NCI-H748 (cell line): ENCODE data around the gene HPX.
A peak's percentile ranks its signal among the peaks of the same experiment; 100 is the strongest.

Source experiments
- DNase-seq: peaks from one replicate; lab custom pipeline; 2025; ENCODE audit not compliant: unreplicated experiment; lab: John Stamatoyannopoulos, UW

The HPX gene

DNA sequence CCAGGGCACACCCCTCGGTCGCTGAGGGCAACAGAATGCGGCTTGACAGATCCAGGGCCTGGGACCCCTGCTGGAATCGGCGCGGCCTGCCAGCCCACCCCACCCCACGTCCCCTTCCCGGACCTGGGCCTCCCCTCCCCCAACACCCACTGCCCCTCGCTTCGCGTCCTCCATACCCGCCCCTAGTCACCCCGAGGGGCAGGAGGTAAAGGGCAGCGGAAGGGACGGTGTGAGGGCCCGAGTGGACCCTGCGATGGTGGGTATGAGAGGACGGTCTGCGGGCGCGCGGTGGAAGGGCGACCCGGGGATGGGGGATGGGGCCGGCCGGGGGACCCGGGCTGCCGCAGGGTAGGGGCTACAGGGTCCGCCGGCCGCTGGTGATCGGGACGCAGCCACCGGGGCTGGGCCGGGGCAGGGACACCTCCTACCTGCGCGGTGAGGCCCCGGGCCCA, 22.2 kb downstream of the HPX start:
- peak; percentile 43 for DNase-seq

DNA sequence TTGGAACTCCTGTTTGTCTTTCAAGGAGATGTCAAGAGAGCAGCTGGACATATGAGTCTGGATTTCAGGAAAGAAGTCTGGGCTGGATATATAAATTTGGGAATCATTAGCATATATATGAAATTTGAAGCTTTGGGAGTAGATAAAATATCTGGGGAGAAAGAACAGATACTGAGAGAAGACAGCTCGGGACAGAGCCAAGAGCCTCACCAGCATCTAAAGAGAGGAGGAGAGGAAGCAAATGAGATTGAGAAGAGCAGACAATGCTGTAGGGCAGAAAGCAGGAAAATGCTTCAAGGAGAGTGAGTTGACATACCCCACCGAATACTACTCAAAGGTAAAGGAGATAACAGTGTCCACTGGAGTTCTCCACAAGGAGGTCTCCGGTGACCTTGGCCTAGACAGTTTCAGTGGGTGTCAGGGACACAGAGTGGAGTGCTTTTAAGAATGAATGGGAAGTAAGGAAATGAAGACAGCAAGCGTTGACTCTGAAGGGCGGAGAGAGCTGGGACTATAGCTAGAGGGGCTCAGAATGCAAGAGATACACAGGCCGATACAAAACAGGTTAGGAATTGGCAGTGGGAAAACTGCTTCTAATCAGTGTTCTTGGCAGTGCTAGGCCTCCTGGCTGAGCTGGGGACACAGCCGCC, 22.8 kb downstream of the HPX start:
- no peak for DNase-seq

DNA sequence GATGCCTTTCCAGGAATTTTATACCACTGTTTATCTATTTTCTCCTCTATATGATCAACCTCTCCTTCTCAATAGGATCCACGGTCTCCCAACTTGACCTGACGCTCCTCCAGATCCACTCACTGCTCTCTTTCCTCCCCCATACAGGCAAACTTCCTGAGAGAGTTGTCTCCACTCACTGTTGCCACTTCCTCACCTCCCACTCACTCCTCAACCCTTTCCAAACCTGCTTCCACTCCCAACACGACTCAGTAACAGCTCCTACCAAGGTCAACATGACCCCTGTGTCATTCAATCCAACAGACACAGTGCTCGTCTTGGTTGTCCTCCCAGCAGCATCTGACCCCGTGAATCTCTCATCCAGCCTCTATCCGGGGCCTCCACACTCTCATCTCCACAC, 25.0 kb downstream of the HPX start:
- no peak for DNase-seq

DNA sequence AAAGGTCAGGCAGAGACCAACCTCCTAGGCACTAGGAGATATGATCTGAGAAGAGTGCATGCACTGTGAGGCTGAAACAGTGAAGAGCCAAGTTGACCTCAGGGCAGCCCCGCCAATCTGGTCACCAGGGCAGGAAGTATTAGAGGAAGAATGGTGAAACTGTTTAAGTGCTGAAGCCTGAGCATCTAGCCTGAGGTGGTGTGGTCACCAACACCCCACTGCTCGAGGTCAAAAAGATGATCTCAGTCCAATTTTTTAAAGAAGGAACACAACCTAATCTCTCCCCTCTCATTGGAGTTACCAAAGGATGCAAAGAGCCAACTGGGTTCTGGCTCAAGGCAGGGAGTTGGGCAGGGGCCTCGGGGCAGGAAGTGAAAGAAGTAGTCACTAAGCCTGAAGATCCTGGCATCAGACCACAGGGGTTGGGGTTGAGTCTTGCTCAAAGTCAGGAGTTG, 25.9 kb downstream of the HPX start:
- no peak for DNase-seq

DNA sequence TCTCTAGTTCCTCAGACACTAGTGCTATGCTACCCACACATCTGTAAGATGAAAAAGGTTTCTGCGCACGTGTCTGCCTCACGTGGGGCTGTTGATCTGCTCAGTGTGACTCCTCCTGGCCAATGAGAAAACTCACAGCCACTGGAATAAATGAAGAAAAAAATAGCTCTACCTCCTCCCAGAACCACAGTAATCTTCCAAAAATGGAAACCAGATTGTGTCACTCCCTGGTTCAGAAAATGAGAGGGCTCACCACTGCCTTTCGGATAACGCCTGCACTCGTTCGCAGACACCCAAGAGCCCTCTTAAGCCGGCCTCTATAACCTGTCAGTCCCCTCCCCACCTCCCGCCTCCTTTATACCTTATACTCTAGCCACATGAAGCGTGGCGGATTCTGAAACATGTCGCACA, 27.0 kb downstream of the HPX start:
- DNase-seq = no peak

DNA sequence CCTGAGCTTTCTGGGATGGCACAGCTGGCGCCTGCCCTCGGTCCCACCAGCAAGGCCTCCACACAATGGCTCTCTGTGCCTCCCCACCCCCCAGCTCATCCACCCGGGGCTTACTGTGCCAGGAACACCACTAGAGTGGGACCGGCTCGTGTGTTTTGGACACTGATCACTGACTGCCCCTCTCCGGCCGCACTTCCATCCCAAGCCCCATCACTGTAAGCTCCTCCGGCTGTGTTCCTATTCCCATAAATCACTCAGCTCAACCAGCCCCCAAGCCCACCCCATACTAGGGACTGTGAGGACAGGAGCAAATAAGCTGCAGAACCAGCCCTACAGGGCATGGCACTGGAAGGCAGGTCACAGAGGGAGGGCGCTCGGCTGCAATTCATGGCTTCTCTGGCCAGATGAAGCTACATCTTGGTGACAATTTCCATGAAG, 29.2 kb downstream of the HPX start:
- DNase-seq = no peak

DNA sequence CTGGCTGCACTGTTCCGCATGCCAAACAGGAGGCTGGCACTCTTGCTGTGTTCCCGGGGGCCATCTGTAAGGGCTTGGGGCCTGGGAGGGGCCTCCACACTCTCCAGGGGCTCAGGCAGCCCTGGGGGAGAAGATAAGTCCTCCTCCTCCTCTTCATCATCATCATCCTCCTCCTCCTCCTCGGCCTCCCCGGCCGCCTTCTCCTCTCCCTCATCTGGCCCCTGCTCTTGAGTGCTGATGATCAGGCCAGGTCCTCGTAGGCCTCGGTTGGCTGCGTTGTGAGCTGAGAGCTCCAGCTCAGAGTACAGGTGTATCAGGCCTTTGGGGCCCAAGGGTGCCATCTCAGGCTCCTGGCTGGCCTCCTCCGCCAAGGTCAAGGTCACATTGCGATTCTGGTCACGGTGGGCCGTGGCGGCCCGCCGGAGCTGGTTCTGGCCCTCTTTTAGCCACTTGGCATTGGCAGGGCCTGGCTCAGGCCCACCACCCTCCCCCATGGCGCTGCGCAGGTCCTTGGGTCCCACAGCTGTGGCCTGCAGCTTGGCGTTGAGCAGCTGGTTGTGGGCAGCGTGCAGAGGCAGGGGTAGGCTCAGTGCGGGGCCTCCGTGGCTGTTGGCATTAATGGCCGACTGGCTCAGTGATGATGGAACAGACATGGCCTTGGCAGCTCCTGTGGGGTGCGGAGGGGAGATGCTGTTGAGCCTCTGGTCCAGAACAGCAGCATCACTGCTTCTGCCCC, 29.9 kb downstream of the HPX start:
- DNase-seq = no peak

DNA sequence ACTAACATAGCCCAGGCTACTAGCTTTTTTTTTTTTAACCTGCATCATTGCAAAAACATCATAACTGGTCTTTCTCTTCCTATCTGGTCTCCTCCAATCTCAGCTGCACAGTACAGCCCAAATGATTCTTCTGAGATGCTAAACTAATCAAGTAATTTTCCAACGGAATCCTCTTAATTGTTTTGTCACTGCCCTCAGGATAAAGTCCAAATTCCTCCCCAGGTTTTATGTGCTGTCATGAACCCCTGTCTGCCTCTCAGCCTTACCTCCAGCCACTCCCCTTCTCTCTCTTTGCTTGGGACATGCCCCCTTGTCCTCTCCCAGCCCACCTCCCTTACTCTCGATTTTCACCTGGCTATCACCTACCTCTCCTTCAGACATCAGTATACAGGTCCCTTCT, 34.4 kb downstream of the HPX start:
- no peak for DNase-seq

DNA sequence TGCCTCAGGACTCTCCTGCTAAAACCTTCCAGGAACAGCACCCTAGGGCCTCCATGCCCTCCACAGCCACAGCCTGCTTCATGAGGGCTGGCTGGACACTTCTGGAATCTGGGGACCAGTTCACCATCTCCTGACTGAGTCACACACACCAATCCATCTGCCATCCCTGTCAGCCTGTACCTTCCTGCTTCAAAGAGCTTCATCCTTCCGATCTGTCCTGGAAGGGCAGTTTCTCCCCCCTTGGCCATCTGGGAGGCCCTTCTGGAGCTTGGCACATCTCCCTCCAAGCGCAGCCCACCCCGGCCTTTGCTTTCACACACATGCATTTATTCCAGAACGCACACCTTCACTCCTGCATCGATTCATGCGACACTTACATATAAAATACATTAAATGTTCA, 34.9 kb downstream of the HPX start:
- no peak for DNase-seq

DNA sequence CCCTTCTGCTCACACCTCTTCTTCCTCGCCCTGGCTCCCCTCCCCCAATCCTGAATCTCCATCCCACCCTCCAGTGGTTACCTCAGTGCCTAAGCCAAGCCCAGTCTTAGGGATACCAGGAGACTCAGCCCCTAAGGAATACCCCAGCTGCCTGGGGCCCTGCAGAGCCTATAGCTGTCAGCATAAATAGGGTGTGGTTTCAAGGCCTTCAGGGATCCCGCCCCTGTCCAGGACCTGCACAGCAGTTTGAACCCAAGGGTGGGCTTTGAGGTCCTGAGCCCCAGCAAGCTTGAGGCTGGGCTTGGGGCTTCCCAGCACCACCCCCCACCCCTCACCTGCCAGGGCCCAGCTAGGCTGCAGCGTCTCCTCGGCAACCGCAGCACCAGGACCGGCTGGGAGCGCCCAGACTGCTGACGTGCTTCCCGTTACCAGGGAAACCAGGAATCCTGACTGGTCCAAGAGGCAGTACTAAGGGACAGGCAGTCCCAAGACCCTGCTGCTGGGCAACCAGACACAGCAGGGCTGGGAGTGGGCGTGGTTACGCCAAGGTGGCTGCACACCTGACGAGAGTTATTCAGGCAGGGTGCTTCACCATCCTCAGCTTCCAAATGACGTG, 35.6 kb downstream of the HPX start:
- DNase-seq = peak; percentile 98

DNA sequence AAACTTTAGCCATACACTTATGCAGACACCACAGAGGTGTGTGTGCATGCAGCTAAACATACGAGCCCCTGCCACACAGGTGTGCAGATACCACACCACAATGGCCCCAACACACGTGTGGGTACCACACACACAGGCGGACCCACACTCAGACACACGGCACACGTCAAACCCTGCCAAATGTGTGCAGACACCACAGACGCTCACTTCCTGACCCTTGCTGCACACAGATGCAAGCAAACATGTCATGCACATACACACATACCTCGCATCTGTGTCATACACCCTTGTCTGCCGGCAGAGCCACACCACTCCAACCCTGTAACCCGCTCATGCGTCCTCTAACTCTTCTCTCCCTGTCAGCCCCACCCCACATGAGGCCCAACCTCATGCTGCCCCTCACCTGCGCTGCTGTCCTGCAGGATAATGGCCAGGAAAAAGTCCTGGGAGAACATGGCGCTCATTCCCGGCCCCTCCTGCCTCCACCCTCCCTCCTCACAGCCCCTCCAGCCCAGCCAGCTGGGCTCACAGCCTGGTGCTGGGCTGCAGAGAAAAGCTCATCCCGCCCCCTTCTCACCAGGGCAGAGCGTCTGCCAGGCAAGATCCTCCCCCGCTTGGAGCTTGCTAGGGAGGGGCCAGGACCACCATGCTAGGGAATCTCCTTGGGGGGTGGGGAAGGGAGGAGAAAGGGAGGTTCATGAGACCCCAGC, 36.3 kb downstream of the HPX start:
- DNase-seq = peak; percentile 28

DNA sequence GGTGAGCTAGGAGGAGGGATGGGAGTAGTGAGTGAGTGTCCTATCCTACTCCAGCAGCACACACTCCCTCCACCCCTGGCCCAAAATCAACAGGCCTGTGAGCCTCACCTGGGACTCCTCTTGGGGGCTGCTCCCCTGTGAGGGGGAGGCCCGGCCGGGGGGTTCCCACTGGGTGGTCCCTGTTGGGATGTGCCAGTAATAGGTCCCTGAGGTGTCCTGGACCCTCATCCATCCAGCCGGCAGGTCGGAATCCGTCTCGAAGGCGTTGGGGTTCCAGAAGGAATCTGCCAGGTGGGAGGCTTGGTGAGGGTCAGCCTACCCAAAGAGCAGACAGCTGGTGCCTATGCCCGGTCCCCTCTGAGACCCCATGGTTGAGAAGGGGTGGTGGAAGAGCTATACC, 37.2 kb downstream of the HPX start:
- DNase-seq = no peak

DNA sequence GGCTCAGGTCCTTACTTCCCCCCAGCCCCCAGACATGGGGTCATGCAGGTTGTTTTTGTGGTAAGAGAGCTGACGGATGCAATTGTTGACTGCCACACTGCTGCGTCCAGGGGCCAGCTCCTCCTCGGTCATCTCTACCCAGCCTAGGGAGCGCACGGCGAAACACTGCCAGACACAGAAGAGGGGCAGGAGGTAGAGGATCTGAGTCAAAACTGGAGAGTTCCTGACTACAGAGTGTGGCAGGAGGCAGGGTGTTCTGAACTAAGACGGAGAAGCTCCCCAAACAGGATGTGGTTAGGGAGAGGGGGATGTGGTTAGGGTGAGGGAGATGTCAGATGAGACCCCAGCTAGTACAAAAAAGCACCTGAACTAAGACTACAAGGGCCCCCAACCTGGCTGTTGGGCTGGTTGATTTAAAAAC, 38.2 kb downstream of the HPX start:
- DNase-seq = no peak

DNA sequence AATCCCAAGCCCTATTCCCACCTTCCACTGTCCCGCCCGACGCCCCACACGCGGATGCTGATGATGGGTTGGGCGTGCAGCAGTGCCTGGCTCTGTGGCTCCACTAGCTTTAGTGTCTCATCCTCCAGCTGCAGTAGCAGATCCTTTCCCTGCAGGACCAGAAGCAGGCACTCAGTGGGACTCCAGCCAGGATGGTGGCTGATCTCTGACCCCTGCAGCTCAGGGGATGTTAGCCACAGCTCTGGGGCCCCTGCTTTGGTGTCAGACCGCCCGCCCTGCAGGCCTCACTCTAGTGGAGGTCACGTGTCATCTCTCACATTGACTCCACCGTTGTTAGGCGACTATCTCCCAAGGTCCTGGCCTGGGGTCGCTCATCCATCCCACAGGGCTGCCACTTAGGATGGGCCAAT, 38.7 kb downstream of the HPX start:
- no peak for DNase-seq

DNA sequence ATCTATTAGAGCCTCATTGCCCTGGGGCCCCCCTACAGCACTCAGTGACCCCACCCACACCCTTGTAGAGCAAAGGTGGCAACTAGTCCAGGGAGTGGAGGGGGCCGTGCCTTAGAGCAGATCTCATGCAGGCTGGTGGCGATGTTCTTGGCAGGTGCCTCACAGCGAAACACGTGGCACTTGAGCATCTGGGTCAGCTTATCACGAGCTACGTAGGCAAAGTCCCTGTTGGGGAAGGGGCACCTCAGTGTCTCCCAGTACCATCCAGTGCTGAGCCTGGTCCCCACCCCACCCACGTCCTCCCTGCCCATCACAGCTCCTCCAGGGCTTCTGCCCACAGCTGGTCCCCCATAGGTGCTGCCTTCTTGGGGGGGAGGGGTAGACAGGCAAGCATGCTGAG, 39.3 kb downstream of the HPX start:
- DNase-seq = no peak

DNA sequence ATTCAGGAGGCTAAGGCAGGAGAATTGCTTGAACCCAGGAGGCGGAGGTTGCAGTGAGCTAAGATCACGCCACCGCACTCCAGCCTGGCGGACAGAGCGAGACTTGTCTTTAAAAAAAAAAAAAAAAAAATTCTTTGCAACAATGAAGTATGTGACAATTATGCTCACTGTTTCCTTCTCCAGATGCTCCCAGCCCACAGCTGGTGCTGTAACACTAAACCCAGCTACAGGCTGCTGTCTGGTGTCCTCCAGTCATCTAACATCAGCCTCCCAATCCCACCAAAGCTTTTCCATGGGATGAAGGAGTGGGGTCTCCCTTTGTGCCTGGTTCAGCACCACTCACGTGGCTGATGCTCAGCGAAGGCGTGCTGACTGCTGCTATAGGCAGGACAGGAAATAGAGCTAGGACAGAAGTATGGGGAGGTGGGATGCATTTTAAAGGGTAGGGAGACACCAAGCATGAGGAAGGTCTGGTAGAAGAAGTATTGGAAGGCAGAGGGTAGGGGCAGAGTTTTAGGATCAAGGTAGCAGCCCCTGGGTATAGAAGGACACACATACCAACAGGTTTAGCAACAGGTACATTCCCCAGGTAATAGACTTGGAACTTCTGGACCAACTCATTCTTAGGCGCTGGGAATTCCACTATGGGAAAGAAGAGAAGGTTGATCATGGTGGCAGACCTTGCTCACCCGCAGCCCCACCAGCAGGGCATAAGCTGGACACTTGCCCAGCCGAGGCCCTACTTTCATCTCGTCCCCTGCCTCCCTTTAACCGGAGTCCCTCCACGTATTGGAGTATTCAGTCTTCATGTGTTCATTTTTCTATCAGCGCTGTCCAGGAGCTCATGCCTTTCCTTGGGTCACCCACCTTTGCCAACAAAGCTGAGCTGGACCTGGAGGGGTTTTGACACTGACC, 40.1 kb downstream of the HPX start:
- no peak for DNase-seq

DNA sequence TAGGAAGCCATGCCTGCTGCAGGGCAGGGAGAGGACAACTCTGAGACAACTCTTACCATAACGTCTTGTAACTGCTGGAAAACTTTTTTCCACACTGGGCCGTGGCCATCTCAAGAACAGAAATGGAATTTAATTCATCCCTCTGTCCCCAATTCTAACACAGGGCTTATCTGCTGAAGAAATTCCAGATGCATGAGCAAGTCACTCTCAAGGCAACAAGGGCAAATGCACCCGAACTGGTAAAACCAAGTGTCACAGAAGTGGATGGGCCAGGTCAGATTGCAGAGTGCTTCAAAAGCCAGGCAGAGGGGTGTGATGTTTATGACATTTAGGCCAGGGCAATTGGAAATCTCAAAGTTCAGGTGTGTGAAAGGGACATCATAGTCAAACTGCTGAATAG, 43.2 kb downstream of the HPX start:
- no peak for DNase-seq

DNA sequence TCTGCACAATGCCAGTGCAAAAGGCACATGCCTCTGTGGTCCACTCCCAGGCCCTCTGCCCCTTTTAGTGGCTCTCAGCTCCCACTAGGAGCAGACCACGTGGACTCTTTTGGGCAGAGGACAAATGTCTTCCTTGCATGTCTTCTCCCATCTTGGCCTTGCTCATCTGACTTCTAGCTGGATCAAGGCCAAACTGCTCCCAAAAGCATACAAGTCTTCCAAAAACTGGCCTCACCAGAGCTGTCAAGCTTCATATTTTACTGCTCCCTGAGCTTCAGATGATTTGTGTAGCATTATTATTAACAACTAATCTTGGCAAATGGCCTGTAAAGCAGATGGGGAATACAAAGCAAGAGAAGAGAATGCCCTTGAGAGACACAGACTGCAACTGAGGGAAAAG, 43.6 kb downstream of the HPX start:
- DNase-seq = no peak

DNA sequence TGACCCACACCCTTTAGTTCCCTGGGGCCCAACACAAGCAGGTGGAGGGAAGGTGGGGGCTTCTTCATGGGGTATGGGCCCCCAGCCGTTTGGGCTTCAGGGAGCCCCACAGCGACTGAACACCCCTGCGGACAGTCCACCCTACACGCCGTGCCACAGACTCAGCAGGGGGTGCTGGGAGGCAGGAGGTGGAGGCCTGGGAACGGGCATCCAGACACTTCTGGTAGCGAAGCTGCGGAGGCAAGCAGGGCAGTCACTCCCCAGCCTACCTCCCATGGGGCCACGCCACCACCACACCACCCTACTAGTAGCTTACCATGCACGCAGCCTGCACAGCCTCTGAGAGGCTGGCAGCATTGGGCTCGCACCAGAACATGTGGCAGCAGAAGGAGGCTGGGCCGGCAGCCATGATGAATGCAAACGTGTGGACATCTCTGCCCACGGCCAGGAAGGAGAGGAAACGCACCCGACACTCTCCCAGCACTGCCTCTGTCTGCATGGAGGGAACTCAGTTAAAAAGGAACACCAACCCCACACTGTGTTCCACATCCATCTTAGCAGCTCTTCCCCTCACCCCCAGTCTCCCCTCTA, 45.2 kb downstream of the HPX start:
- DNase-seq = no peak

DNA sequence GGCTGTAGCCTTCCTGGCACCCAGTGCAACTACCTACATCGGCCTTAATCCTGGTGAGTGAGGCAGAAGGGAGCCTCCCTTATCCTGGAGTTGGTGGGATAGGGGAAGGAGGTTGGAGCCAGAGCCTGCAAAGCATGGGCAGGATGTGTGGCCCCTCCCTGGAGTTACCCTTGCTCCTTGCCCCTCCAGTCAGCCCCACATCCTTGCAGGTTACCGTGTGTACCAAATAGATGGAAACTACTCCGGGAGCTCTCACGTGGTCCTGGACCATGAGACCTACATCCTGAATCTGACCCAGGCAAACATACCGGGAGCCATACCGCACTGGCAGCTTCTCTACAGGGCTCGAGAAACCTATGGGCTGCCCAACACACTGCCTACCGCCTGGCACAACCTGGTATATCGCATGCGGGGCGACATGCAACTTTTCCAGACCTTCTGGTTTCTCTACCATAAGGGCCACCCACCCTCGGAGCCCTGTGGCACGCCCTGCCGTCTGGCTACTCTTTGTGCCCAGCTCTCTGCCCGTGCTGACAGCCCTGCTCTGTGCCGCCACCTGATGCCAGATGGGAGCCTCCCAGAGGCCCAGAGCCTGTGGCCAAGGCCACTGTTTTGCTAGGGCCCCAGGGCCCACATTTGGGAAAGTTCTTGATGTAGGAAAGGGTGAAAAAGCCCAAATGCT, 46.7 kb downstream of the HPX start:
- no peak for DNase-seq
